ENCODE data around the gene RGL1.

RGL1 gene

GRCh38 chr1:183885142-183885735, 80.3 kb downstream of the RGL1 start:
- DNase-seq = no peak

DNA sequence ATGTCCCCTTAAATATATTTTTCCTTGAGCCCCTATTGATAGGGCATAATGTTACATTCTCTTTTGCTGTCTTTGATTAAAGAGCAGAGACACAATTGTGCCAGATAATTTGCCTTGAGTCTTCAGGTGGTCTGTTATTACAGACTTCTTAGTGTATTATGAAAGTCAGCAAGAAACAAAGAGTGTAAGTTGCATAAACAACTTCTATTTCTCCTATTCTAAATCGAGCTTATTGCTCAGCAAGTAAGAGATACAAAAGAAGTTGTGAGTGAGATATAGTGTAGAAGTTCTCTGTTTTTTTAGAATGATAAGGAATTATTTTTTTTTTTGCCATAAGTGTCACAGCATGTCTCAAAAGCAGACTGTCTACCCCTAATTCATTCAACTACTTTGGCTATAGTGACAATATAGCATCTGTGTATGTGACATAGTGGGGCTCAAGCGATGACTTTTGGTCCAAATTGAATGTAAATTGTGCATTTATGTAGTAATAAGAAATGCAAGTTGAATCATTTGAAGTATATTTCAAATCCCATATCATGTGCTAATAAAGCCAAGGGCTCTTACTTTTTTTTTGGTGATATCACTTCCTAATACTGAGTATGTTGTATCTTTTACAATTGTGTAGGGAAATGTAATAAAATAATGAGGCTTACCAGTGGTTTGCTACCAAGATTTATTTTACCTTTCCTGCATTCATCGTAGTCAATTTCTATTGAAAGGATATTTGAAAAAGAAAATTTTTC, 81.3 kb downstream of the RGL1 start:
- DNase-seq = no peak

- DNase-seq = no peak
Measured at GRCh38 chr1:183886853-183887252, 81.9 kb downstream of the RGL1 start.

- DNase-seq = no peak
Measured at GRCh38 chr1:183887826-183888819, 83.2 kb downstream of the RGL1 start.

GRCh38 chr1:183889095-183889494, 84.2 kb downstream of the RGL1 start:
- DNase-seq = no peak

DNA sequence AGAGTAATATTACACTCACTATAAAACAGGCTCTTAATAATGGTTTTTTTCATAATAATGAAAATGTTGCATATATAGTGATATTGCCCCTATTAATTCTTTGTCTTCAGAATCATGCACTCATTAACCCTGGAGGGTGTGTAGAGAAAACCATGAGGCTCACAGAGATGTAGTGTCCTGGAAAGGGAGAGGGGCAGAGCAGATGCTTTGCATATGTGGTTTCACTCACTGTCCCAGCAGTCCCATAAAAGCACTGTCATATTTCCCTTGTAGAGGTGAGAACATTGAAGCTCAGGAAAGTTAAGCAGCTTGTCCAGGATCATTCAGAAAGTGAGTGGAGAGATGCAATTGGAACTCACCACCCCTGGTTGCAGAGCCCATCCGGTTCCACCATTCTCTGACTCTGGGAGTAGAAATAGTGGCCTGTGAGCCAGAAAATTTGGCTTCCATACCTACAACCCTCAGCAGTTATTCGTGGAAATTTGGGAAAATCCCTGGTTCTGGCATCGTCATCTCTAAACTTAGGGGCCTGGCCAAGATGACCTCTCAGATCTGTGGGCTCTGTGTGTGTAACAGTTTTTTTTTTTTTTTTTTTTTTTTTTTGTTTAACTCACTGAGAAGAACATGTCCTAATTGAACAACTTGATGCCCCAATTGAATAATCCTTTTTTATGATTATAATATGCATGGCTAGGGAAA, 86.4 kb downstream of the RGL1 start:
- DNase-seq = no peak

DNA sequence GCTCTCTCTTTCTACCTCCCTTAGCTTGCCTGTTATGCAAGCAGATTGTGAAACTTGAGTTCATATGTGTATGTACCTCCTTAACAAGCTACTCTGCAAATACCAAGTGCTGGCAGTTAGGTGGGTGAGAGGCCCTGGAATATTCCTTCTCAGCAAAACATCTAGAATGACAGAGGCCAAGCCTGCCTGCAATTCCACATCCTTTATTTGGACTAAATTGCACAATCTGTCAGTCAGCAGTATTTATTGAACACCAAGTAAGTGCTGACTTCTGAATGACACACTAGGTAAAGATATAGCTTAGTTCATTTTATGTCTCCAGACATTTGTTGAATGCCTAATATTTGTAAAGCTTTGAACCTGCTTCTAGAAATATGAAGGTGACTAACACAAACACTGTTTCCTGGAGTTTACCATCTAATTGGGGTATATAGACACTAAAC, 87.5 kb downstream of the RGL1 start:
- no peak for DNase-seq

DNA sequence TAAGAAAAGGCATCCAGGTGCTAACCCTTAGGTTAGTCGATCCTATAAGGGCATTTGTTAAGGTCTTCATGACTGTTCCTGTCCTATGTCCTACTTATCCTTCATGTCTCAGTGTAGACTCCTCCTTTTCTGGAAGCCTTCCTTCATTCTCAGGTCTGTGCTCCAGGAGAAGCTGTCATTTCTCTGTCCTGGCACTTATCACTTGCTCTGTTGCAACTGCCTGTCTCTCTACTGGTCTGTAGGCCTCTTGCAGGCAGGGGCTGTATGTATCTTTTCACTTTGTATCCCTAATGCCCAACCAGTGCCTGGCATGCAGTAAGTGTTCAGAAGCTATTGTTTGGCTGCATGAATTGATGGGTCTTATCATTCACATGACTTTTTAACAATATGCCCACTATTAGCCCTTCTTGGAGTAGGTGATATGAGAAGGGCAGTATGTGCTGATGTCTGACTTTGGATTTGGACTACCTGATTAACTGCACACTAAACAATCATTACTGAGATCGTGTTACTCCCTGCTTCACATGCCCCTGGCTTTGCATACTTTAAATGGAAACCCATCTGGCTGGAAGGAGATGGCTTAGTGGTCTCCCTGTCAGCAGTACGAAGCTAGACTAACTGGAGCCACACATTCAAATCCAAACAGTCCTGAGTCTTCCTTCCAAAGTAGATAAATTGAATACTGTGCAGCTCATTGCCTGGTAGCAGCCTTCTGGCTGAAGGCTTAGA, 88.8 kb downstream of the RGL1 start:
- no peak for DNase-seq

DNA sequence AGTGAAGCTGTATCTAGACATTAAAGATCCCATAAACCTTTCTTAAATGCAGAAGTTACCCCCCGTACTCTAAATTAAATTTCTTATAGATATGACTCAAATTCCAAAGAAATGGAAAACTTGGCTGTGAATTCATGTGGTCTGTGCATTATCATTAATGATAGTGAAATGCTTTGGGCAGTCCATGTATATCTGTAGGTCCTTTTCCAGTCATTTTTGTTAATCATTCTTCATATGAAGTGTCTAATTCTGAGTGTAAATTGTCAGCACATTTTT, 89.3 kb downstream of the RGL1 start:
- DNase-seq = no peak

DNA sequence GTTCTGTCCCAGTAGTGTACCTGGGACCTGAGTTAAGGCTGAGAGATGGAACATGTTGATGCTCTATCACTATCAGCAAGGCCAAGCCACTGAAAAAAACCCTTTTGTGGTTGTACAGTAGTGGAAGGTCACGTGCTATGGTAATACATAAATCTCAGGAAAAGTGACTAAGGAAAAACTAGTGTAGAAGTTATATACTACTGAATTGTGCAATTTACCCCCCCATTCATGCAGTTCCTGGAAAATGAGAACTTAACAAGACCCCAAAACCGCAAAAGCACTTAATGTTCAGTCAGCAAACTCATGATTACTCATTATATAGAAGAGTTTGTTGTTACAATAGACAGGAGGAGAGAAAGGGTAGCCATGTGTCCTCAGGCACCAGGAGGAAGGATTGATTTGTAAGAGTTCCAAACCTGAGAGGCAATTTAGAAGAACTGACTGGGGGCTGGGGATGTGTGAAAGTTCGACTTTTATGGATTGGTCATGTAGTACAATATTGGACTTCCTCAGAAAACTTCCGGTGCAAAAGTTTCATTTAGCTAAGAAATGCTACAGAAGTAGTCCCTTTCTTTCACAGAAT, 91.6 kb downstream of the RGL1 start:
- no peak for DNase-seq

- DNase-seq = no peak
Measured at GRCh38 chr1:183898001-183898396, 93.1 kb downstream of the RGL1 start.

DNA sequence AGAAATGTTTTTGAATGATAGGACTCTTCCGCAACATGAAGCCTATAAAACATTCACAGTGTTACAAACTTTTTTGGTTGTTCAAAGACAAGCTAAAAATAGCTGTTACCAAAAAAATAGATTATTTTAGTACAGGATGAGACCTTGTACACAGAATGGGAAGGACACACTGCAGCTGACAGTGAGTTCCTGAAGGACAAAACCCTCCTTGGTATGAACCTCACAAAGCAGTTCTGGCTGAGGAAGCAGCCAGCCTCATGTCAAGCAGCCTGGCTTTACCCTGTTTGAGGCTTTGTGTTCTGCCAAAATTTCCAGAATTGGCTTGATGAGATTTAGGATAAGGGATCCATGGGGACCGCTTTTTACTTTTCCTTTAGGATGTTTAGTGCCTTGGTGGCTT, 93.7 kb downstream of the RGL1 start:
- DNase-seq = no peak

DNA sequence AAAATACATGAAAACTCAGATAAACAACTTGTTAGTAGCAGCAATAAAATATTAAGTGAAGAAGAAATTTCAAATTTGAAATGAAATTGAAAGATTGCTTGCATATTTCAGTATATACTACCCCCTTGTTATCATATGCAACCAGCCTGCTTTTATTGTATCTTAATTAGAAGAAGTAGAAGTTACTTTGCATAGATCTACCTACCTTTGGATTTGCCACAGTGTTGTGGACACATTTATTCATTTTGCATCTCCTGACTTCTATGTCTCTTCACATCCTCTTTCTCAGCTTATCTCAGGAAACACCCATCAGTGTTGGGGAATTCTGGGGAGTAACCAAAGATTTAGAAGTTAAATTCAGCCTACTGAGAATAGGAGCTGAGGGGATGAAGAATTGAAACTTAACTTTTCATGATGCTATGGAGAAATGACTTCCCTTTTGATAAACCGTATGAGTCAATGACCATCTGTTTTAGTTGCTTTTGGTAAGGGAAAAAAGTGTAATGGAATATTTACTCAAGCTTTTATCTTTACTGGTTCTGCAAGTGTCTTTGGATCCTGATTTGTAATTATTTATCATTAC, 96.9 kb downstream of the RGL1 start:
- DNase-seq = no peak

DNA sequence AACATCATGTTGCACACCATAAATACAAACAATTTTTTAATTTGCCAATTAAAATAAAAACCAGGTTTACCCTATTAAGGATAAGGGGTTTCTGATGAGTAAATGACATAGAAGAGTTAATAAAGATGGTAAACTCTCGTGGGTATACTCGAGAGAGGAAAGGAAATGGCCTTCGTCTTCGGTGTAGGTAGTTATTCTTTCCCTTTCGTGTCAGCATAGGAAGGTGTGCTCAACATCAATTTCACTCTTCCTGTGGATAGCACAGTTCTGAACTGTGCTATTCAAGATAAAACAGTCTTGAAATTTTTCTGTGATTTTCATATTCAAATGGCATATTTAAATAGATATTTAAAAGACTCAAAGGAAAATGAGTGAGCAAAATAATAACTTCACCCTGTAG, 98.2 kb downstream of the RGL1 start:
- DNase-seq = no peak

- no peak for DNase-seq
Measured at GRCh38 chr1:183905508-183906113, 100.7 kb downstream of the RGL1 start.

DNA sequence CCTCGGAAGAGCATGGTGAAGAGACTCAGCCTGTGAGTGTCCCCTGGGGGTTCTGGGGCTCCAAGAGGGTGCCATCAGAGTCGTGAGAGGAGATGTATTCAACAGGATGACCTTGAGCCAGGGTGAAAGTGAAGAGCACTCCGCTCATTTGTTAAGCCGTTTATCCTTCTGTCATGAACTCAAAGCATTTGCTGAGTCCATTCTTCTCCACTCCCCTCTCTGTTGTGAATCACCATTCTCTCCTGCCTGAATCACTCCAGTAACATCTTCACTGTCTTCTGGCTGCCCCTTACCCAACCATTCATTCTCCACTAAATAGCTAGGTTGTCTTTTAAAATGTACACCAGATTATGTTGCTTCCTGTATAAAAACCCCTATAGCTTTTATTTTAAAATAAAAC, 102.2 kb downstream of the RGL1 start:
- no peak for DNase-seq

DNA sequence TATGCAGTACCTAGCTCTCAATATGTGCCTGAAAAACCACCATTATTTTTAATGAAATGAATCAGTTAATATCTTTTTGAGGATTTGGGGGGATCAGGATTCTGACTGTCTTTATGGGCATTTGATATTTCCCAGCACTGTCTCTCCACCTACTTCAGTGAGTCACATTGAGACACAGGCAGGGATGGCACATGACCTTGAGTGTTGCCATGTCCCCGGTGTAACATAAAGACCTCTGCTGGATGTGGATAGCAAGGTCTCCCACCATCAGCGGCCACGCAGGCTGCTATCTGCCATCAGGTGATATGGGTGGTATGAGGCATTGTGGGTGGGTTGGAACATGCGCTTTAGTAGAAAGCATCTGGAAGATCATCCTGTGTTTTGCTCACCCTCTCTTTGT, 103.2 kb downstream of the RGL1 start:
- DNase-seq = no peak

DNA sequence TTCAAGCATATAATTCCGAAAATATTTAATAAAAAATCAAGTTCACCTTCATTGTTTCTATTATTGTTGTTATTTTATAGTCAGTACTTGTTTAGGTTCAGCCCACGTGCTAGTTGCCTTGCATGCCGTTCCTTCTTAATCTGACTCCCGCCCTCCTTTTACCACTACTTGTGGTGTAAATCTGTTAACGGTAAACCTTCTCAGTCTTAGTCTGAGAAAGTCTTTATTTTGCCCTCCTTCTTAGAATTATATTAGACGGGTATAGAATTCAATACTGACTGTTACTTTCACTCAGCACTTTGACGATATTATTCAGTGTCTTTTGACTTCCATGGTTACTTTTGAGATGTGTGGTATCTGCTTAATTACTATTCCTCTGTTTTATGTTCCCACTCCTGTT, 104.8 kb downstream of the RGL1 start:
- no peak for DNase-seq

- no peak for DNase-seq
Measured at GRCh38 chr1:183910845-183911244, 105.9 kb downstream of the RGL1 start.

GRCh38 chr1:183911285-183911684, 106.4 kb downstream of the RGL1 start:
- DNase-seq = no peak

Data from anterior cingulate cortex (tissue), 58 donors.